ENCODE data around the gene SGCD.
"Not testable (repeated sequence)": the region's sequence is repeated elsewhere in the genome, so short reads cannot be mapped to it uniquely, and the experiment has no call there.

SGCD gene

DNA sequence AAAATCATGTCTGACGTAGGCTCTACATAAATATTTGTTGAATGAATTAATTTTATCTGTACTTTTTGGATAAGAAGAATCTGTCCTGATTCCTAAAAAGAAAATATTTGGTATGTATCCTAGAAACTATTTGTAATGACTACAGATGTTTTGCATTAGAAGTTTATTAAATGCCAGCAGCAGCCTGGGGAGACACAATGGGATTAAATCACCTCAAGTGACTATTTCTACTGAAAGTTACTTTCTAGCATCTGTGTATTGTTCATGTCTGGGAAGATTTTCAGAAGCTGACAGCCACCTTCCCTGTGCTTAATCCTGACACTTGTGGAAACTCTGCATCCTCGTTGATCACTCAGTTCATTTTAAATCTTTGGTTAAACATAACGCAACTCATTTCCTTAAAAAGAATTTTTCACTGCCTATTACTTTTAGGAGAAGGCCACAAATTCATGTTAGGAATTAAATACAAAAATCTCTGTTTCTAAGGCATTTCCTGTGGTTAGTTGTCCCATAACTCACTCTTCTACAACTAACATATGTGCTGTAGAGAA is 313.8 kb downstream of the SGCD start:
- ChIA-PET POLR2A (ENCODE audit: low non-redundant PET) (no interaction called here), CTCF (interaction anchor here (0.6 kb wide), 1 partner anchor 691 kb away, joined by 8 read pairs; no protein-coding TSS in a partner anchor)
- no peak overlapping the region for H3K27ac ChIP-seq
- TF ChIP-seq, protein P1, sequence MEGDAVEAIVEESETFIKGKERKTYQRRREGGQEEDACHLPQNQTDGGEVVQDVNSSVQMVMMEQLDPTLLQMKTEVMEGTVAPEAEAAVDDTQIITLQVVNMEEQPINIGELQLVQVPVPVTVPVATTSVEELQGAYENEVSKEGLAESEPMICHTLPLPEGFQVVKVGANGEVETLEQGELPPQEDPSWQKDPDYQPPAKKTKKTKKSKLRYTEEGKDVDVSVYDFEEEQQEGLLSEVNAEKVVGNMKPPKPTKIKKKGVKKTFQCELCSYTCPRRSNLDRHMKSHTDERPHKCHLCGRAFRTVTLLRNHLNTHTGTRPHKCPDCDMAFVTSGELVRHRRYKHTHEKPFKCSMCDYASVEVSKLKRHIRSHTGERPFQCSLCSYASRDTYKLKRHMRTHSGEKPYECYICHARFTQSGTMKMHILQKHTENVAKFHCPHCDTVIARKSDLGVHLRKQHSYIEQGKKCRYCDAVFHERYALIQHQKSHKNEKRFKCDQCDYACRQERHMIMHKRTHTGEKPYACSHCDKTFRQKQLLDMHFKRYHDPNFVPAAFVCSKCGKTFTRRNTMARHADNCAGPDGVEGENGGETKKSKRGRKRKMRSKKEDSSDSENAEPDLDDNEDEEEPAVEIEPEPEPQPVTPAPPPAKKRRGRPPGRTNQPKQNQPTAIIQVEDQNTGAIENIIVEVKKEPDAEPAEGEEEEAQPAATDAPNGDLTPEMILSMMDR (conservative IDR thresholded peaks at IDR 0.05; ENCODE audit: low read depth), result no peak
- no peak for DNase-seq (ENCODE audit: low spot score)

DNA sequence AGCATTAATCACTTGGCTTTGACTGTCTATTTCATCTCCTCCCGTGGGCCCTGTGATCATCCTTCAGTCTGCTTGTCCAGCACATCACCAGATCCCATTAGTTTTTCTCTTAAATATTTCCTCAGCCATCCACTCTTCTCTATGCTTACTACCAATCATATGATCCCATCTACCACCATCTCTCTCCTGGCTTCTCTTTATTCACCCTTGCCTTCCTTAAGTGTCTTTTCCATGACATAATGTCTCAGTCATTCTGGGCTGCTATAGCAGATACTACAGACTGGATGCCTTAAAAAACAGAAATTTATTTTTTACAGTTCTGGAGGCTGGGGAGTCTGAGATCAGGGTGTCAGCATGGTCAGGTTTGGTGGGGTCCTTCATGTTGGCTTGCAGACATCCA is 314.7 kb downstream of the SGCD start:
- ChIA-PET CTCF (no interaction called here), POLR2A (ENCODE audit: low non-redundant PET) (no interaction called here)
- TF ChIP-seq, protein P1 (conservative IDR thresholded peaks at IDR 0.05; ENCODE audit: low read depth), result no peak
- no peak overlapping the region for H3K27ac ChIP-seq
- no peak for DNase-seq (ENCODE audit: low spot score)

DNA sequence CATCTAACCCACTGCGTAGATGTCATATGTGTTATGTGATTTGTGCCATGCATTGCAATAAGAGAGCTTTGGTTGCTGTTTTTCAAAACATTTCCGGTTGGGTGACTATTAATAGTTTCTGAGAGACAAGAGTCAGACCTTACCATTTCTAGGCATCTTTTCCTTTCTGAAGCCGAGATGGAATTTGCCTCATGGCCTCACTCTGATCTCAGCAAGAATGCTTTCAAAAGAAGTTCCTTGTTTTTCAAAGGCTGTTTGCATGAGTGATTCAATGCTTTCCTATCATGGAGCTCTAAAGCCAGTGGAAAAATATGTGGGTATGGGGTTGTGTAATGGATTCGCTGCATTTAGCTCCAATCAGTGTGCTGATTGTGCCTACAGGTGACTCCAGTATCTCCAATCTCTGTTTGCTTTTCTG is 320.1 kb downstream of the SGCD start:
- DNase-seq (ENCODE audit: low spot score), result no peak
- TF ChIP-seq, protein P1 (conservative IDR thresholded peaks at IDR 0.05; ENCODE audit: low read depth), result no peak
- CTCF ChIA-PET, result no interaction called here
- POLR2A ChIA-PET (ENCODE audit: low non-redundant PET), result no interaction called here
- H3K27ac ChIP-seq, result no peak overlapping the region

DNA sequence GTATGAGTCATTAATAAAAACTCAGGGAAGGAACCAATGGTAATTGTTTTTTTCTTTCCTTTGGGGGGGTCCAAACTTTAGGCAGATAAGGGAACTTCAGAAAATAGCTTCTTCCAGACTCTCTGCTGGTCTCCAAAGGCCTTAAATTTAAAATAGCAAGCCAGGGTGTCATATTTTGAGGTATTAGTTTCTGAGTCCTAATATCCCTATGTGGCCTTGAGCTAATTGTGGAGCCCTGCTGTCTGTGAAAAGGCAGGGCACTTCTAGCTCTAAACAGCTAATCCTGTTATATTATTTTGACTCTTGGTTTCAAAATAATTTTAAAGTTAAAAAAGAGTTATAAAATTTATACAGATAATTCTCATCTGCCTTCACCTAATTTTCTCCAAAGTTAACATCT is 327.5 kb downstream of the SGCD start:
- no peak for DNase-seq (ENCODE audit: low spot score)
- ChIA-PET POLR2A (ENCODE audit: low non-redundant PET) (no interaction called here), CTCF (no interaction called here)
- no peak overlapping the region for H3K27ac ChIP-seq
- TF ChIP-seq, protein P1 (conservative IDR thresholded peaks at IDR 0.05; ENCODE audit: low read depth), result no peak

DNA sequence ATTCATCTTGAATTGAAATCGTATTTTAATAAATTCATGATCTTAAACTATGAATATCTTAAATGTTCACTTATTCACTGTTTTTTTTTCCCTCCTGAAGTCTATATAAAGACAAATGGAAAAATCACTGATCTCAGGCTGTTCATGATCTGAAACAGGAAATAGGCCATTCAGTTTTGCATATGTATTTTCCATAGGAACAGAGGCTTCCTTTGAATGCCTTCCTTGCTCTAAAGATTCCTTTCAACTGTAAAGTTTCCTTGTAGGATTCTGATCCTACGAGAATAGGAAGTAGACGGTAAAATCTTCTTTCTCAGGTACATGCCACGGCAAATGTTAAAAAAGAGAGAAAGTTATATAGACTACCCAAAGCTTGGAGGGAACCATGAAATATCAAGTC is 328.8 kb downstream of the SGCD start:
- ChIA-PET CTCF (interaction anchor here (0.6 kb wide), 1 partner anchor 1887 kb away, joined by 4 read pairs; no protein-coding TSS in a partner anchor), POLR2A (ENCODE audit: low non-redundant PET) (no interaction called here)
- DNase-seq (ENCODE audit: low spot score), result no peak
- TF ChIP-seq, protein P1 (conservative IDR thresholded peaks at IDR 0.05; ENCODE audit: low read depth), result no peak
- no peak overlapping the region for H3K27ac ChIP-seq

DNA sequence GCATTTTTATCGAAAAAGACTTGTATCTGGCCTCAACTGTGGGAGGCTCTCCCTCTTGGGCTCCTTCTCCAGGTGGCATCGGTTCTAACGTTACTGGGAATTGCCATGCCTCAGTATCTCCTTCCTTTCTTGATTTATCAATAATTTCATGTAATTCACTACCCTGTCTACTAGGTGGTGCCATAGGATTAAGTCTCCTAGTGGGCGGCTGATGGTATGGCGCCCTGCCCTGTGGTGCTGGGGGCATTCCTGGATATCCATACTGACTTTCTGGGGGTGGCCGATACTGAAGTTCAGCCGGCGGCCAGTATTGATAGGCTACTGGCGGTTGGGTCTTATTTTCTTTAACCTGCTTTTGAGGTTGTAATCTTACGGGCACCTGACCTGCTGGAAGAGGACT is 337.9 kb downstream of the SGCD start:
- DNase-seq (ENCODE audit: low spot score); POLR2A ChIA-PET (ENCODE audit: low non-redundant PET); CTCF ChIA-PET: not testable (repeated sequence)

DNA sequence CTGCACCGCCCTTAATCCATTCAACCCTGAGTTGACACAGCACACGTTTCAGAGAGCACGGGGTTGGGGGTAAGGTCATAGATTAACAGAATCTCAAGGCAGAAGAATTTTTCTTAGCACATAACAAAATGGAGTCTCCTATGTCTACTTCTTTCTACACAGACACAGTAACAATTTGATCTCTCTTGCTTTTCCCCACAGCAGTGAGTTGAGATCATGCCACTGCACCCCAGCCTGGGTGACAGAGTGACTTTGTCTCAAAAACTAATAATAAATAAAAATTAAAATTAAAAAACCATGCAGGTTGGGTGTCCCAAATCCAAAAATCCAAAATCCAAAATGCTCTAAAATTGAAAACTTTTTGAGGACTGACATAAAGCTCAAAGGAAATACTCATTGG is 339.7 kb downstream of the SGCD start:
- CTCF ChIA-PET; DNase-seq (ENCODE audit: low spot score); POLR2A ChIA-PET (ENCODE audit: low non-redundant PET); H3K27ac ChIP-seq: not testable (repeated sequence)

More for the DNA sequence above, 337.9 kb downstream of the SGCD start:
- not testable (repeated sequence) for H3K27ac ChIP-seq

DNA sequence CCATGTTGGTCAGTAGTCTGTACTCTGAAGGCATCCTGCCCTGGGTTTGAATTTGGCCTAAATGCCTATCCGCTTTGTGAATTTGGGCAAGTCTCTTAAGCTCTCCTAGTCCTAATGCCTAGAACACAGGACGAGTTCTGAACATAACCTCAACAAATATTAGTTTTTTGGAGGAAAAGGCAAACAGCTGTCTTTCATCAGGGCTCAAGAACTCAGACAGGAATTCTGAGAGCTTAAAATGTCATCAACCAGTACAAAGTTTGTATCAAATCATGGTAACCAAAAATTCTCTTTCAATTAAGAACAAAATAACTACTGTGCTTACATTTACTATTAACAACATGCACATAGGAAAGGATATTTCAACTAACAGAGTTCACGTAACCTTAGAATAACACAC is 340.7 kb downstream of the SGCD start:
- DNase-seq (ENCODE audit: low spot score), result no peak
- TF ChIP-seq, protein P1 (conservative IDR thresholded peaks at IDR 0.05; ENCODE audit: low read depth), result no peak
- POLR2A ChIA-PET (ENCODE audit: low non-redundant PET), result no interaction called here
- CTCF ChIA-PET, result no interaction called here
- H3K27ac ChIP-seq, result no peak overlapping the region

Measured in RWPE1 (cell line).